Liver (tissue), 3 donors: ENCODE data around the gene DPP7.

Experiments
- EGR1 ChIP-seq, 2 donors: IDR thresholded peaks; 2 replicates each; pipeline ENCODE4 v1.6.1; 2016 to 2018; ENCODE audit warnings: antibody characterized with exemption in 2 of 2, low read depth in 2 of 2
- FOXA1 ChIP-seq: IDR thresholded peaks from 2 replicates; pipeline ENCODE4 v1.6.1; 2016; ENCODE audit warnings: antibody characterized with exemption
- GABPA ChIP-seq, 2 donors: IDR thresholded peaks in 1 of 2; conservative IDR thresholded peaks in 1 of 2; 2 replicates each; pipeline ENCODE4 v1.6.1; 2016; ENCODE audit warnings: antibody characterized with exemption in 2 of 2, mild to moderate bottlenecking in 1 of 2, moderate library complexity in 1 of 2
- HNF4G ChIP-seq: IDR thresholded peaks from 2 replicates; pipeline ENCODE4 v1.6.1; 2016; ENCODE audit warnings: antibody characterized with exemption
- JUND ChIP-seq, 2 donors: IDR thresholded peaks; 2 replicates each; pipeline ENCODE4 v1.6.1; 2016; ENCODE audit warnings: antibody characterized with exemption in 2 of 2
- RAD21 ChIP-seq, 2 donors: IDR thresholded peaks; 2 replicates each; pipeline ENCODE4 v1.6.1; 2016; ENCODE audit warnings: antibody characterized with exemption in 2 of 2, mild to moderate bottlenecking in 2 of 2
- RXRA ChIP-seq, 2 donors: IDR thresholded peaks; 2 replicates each; pipeline ENCODE4 v1.6.1; 2017 to 2018; ENCODE audit warnings: antibody characterized with exemption in 2 of 2, mild to moderate bottlenecking in 1 of 2
- TAF1 ChIP-seq: conservative IDR thresholded peaks from 2 replicates; pipeline ENCODE4 v1.6.1; 2016; ENCODE audit warnings: antibody characterized with exemption, mild to moderate bottlenecking
- YY1 ChIP-seq: IDR thresholded peaks from 2 replicates; pipeline ENCODE4 v1.6.1; 2016; ENCODE audit warnings: antibody characterized with exemption, mild to moderate bottlenecking
- TF ChIP-seq, protein P1 (sequence below): IDR thresholded peaks from 2 replicates; pipeline ENCODE4 v1.6.1; 2016; ENCODE audit warnings: antibody characterized with exemption, mild to moderate bottlenecking
- TF ChIP-seq, protein P2 (sequence below): fragments of 150-350 bp; IDR thresholded peaks from 2 replicates; pipeline ENCODE4 v1.5.1; 2017; ENCODE audit warnings: improper control_type of control experiment, low read depth, low read length; ENCODE audit not compliant: missing input control
- TF ChIP-seq, protein P3 (sequence below): IDR thresholded peaks from 2 replicates; pipeline ENCODE4 v1.6.1; 2016; ENCODE audit warnings: antibody characterized with exemption
- TF ChIP-seq, protein P4 (sequence below): IDR thresholded peaks from 2 replicates; pipeline ENCODE4 v1.6.1; 2016; ENCODE audit warnings: antibody characterized with exemption
- donor health status: healthy.
- donor health status: healthy.

DNA sequence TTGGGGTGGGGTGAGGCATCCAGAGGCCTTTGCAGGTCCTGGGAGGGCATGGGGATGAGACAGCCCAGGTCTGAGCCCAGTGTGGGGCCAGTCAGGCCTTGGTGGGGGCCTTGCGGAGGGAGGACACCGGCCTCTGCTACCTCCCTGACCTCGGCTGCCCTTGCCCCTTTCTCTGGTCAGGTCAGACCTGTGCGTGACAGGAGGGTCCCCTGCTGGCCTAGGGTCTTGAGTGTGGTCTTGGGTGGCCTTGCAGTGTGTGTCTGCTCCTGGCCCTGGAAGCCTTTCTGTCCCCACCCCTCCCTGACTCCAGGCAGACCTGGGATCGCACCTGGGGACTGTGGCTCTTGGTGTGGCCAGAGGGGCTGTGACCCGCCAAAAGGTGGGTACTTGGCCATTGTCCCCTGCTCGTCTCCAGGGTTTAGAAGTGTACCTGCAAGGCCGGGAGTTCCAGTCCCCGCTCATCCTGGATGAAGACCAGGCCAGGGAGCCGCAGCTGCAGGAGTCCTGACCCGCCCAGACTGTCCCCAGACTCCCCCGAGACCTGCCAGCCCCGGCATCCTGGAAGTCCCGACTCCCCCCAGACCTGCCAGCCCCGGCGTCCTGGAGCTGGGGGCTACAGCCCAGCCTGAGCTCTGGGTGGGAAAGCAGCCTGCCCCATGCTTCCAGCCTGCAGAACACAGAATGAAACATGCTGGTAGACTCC lies 32.2 kb downstream of the DPP7 start:
- TF ChIP-seq, protein P1, sequence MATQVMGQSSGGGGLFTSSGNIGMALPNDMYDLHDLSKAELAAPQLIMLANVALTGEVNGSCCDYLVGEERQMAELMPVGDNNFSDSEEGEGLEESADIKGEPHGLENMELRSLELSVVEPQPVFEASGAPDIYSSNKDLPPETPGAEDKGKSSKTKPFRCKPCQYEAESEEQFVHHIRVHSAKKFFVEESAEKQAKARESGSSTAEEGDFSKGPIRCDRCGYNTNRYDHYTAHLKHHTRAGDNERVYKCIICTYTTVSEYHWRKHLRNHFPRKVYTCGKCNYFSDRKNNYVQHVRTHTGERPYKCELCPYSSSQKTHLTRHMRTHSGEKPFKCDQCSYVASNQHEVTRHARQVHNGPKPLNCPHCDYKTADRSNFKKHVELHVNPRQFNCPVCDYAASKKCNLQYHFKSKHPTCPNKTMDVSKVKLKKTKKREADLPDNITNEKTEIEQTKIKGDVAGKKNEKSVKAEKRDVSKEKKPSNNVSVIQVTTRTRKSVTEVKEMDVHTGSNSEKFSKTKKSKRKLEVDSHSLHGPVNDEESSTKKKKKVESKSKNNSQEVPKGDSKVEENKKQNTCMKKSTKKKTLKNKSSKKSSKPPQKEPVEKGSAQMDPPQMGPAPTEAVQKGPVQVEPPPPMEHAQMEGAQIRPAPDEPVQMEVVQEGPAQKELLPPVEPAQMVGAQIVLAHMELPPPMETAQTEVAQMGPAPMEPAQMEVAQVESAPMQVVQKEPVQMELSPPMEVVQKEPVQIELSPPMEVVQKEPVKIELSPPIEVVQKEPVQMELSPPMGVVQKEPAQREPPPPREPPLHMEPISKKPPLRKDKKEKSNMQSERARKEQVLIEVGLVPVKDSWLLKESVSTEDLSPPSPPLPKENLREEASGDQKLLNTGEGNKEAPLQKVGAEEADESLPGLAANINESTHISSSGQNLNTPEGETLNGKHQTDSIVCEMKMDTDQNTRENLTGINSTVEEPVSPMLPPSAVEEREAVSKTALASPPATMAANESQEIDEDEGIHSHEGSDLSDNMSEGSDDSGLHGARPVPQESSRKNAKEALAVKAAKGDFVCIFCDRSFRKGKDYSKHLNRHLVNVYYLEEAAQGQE, result no peak
- TF ChIP-seq, protein P2, sequence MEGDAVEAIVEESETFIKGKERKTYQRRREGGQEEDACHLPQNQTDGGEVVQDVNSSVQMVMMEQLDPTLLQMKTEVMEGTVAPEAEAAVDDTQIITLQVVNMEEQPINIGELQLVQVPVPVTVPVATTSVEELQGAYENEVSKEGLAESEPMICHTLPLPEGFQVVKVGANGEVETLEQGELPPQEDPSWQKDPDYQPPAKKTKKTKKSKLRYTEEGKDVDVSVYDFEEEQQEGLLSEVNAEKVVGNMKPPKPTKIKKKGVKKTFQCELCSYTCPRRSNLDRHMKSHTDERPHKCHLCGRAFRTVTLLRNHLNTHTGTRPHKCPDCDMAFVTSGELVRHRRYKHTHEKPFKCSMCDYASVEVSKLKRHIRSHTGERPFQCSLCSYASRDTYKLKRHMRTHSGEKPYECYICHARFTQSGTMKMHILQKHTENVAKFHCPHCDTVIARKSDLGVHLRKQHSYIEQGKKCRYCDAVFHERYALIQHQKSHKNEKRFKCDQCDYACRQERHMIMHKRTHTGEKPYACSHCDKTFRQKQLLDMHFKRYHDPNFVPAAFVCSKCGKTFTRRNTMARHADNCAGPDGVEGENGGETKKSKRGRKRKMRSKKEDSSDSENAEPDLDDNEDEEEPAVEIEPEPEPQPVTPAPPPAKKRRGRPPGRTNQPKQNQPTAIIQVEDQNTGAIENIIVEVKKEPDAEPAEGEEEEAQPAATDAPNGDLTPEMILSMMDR, result no peak
- TF ChIP-seq RAD21 (IDR thresholded peaks at IDR 0.05) (no peak), GABPA (IDR thresholded peaks at IDR 0.05 in 1 of 2, conservative IDR thresholded peaks at IDR 0.05 in 1 of 2) (no peak), YY1 (no peak), HNF4G (no peak), RXRA (IDR thresholded peaks at IDR 0.05) (no peak), TAF1 (no peak), JUND (IDR thresholded peaks at IDR 0.05) (no peak), EGR1 (IDR thresholded peaks at IDR 0.05; ENCODE audit: low read depth in 2 of 2) (no peak), FOXA1 (no peak)
- TF ChIP-seq, protein P3, sequence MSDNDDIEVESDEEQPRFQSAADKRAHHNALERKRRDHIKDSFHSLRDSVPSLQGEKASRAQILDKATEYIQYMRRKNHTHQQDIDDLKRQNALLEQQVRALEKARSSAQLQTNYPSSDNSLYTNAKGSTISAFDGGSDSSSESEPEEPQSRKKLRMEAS, result no peak
- TF ChIP-seq, protein P4, sequence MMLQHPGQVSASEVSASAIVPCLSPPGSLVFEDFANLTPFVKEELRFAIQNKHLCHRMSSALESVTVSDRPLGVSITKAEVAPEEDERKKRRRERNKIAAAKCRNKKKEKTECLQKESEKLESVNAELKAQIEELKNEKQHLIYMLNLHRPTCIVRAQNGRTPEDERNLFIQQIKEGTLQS, result no peak
